Endothelial cell of umbilical vein (primary cell): ENCODE measurements around the gene GEMIN7. TPM values are rescaled to one million over a fixed set of nuclear protein-coding genes. Genes with fewer than 3 reads are reported as not detected.

Source experiments
- BruUV-seq: library from RNA; stranded (reverse); fragments of 400-500 nt; replicated peaks from 2 replicates; lab custom pipeline; 2021; lab: Mats Ljungman, UMichigan
- CTCF ChIA-PET: fragments of 300-600, 350-600 bp; sonication (Branson Sonifier 250); formaldehyde crosslinking; loops from one replicate; lab custom pipeline; 2021; ENCODE audit warnings: antibody characterized with exemption, inconsistent platforms; lab: Charles Lee
- POLR2A ChIA-PET: fragments of 300-600, 350-600 bp; sonication (Branson Sonifier 250); formaldehyde crosslinking; loops from one replicate; lab custom pipeline; 2021; ENCODE audit warnings: antibody characterized with exemption, inconsistent platforms; lab: Charles Lee
- DNase-seq: peaks from one replicate; pipeline ENCODE4 v3.0.0-alpha.2; 2011; ENCODE audit warnings: low read depth, low spot score
- FAIRE-seq: peaks from 2 replicates; lab custom pipeline; 2011; peaks lifted over from hg19 to GRCh38; lab: Jason Lieb, UNC
- H2AFZ ChIP-seq: 2 replicates; pipeline ENCODE4 v1.6.0; 2012; ENCODE audit warnings: low read depth, low read length, control low read depth, inconsistent platforms
- H3K27ac ChIP-seq: 2 replicates; pipeline ENCODE4 v1.5.1; 2011; ENCODE audit warnings: low read depth, mild to moderate bottlenecking, control low read depth, low read length, moderate library complexity; ENCODE audit not compliant: insufficient read depth
- H3K27me3 ChIP-seq, 2 experiments: 2 replicates each; pipeline versions ENCODE4 v1.6.0 to v1.6.1; 2011; ENCODE audit warnings: low read length in 2 of 2, mixed read lengths in 1 of 2; ENCODE audit not compliant: control insufficient read depth in 2 of 2, insufficient read depth in 2 of 2
- H3K36me3 ChIP-seq, 2 experiments: 2 replicates in 1 of 2; 3 replicates in 1 of 2; pipeline ENCODE4 v1.5.1; 2011; ENCODE audit warnings: low read length in 2 of 2, mild to moderate bottlenecking in 1 of 2, moderate library complexity in 1 of 2; ENCODE audit not compliant: control insufficient read depth in 2 of 2, insufficient read depth in 2 of 2; ENCODE audit errors: extremely low read depth in 1 of 2
- H3K4me1 ChIP-seq: 3 replicates; pipeline ENCODE4 v1.5.1; 2011; ENCODE audit warnings: mild to moderate bottlenecking, low read length; ENCODE audit not compliant: control insufficient read depth, insufficient read depth; ENCODE audit errors: extremely low read depth
- H3K4me2 ChIP-seq: 2 replicates; pipeline ENCODE4 v1.6.1; 2011; ENCODE audit warnings: low read length, control low read depth, mixed read lengths; ENCODE audit not compliant: insufficient read depth
- H3K4me3 ChIP-seq, 3 experiments: fragments of 200-600 bp in 1 of 3; sonication (generic), shearing (Covaris generic) in 1 of 3; replicated peaks in 1 of 3; 2 replicates each; pipeline ENCODE4 v1.5.1; 2011 to 2016; ENCODE audit warnings: control low read depth in 3 of 3, low read length in 3 of 3, mild to moderate bottlenecking in 2 of 3, inconsistent platforms in 1 of 3, low read depth in 1 of 3, moderate library complexity in 1 of 3; ENCODE audit not compliant: insufficient read depth in 1 of 3
- H3K79me2 ChIP-seq: 2 replicates; pipeline ENCODE4 v1.6.0; 2012; ENCODE audit warnings: low read length, inconsistent platforms; ENCODE audit not compliant: control insufficient read depth, insufficient read depth
- H3K9ac ChIP-seq: replicated peaks from 2 replicates; pipeline ENCODE3; 2011; ENCODE audit warnings: low read length, control low read depth; ENCODE audit not compliant: insufficient read depth; ENCODE audit errors: extremely low read depth
- H3K9me1 ChIP-seq: replicated peaks from 3 replicates; pipeline ENCODE4 v1.6.0; 2011; ENCODE audit warnings: mild to moderate bottlenecking, low read length; ENCODE audit not compliant: control insufficient read depth, insufficient read depth; ENCODE audit errors: extremely low read depth
- H3K9me3 ChIP-seq: replicated peaks from 2 replicates; pipeline ENCODE4 v1.5.1; 2012; ENCODE audit warnings: low read length, inconsistent platforms; ENCODE audit not compliant: control insufficient read depth, insufficient read depth
- H4K20me1 ChIP-seq: replicated peaks from 2 replicates; pipeline ENCODE3; 2011; ENCODE audit warnings: mild to moderate bottlenecking, low read length; ENCODE audit not compliant: control insufficient read depth, insufficient read depth; ENCODE audit errors: extremely low read depth
- EZH2 ChIP-seq: IDR thresholded peaks from 2 replicates; pipeline ENCODE4 v1.6.1; 2012; ENCODE audit warnings: borderline replicate concordance, low read depth, mild to moderate bottlenecking, moderate library complexity, low read length, inconsistent platforms; ENCODE audit not compliant: severe bottlenecking
- FOS ChIP-seq: IDR thresholded peaks from 2 replicates; pipeline ENCODE4 v1.6.1; 2011; ENCODE audit warnings: mild to moderate bottlenecking, low read length, moderate library complexity, borderline replicate concordance; ENCODE audit not compliant: insufficient read depth
- GATA2 ChIP-seq: IDR thresholded peaks from 2 replicates; pipeline ENCODE4 v1.7.0; 2011; ENCODE audit warnings: low read depth, mild to moderate bottlenecking, moderate library complexity, mixed read lengths, low read length; ENCODE audit not compliant: insufficient read length, insufficient read depth
- JUN ChIP-seq: IDR thresholded peaks from 2 replicates; pipeline ENCODE4 v1.6.1; 2011; ENCODE audit warnings: borderline replicate concordance, low read depth; ENCODE audit not compliant: insufficient read length, insufficient read depth
- MYC ChIP-seq: IDR thresholded peaks from one replicate; pipeline ENCODE4 v1.6.1; 2011; ENCODE audit warnings: mild to moderate bottlenecking, low read depth, low read length
- POLR2A ChIP-seq: IDR thresholded peaks from 2 replicates; pipeline ENCODE4 v1.6.1; 2012; ENCODE audit warnings: low read depth, mild to moderate bottlenecking, control low read depth, low read length
- POLR2AphosphoS5 ChIP-seq: IDR thresholded peaks from 2 replicates; pipeline ENCODE4 v1.6.1; 2012; ENCODE audit warnings: low read depth, mild to moderate bottlenecking, control low read depth, low read length, moderate library complexity; ENCODE audit not compliant: insufficient read depth
- dilution Hi-C: fragments of 300-500 bp; cut with MboI; formaldehyde crosslinking; loops from one replicate; pipeline ENCODE4 v1.15.0; 2019; ENCODE audit warnings: low sequenced_read_pairs; ENCODE audit not compliant: extremely low pct_ligation_motif_present
- intact Hi-C: fragments of 100-400 bp; cut with micrococcal nuclease; formaldehyde crosslinking; loops from one replicate; pipeline ENCODE4 v1.10.0; 2022
- polyA plus RNA-seq, 4 experiments: library from polyadenylated mRNA; depleted of rRNA in 3 of 4; stranded (reverse) in 3 of 4; unstranded in 1 of 4; fragments of >200 nt; gene quantifications; 2 replicates each; pipeline versions ENCODE4 v1.2.1 to v1.2.3, GENCODE V29; 2011 to 2012; ENCODE audit warnings: missing spikeins in 1 of 4
- total RNA-seq: library from RNA; stranded (reverse); gene quantifications from 2 replicates; pipeline ENCODE4 v1.2.3, GENCODE V29; 2021
- TF ChIP-seq, protein P1 (sequence below): IDR thresholded peaks from 2 replicates; pipeline ENCODE4 v1.6.1; 2011; ENCODE audit not compliant: insufficient read depth, insufficient read length
- TF ChIP-seq, protein P2 (sequence below), 2 donors: IDR thresholded peaks; 1 replicate in 1 of 2; 2 replicates in 1 of 2; pipeline ENCODE4 v1.5.1; 2011; ENCODE audit warnings: low read length in 2 of 2, mild to moderate bottlenecking in 2 of 2, moderate library complexity in 2 of 2, control low read depth in 1 of 2, inconsistent platforms in 1 of 2, low read depth in 1 of 2; ENCODE audit not compliant: insufficient read depth in 1 of 2; ENCODE audit errors: extremely low read depth in 1 of 2

Gene GEMIN7
- total and polyA plus RNA-seq, 2 donors (not counting 3 experiments of a cell fraction or from before 2014, with no cell fraction given), result 34.2 to 53.7 TPM

DNA sequence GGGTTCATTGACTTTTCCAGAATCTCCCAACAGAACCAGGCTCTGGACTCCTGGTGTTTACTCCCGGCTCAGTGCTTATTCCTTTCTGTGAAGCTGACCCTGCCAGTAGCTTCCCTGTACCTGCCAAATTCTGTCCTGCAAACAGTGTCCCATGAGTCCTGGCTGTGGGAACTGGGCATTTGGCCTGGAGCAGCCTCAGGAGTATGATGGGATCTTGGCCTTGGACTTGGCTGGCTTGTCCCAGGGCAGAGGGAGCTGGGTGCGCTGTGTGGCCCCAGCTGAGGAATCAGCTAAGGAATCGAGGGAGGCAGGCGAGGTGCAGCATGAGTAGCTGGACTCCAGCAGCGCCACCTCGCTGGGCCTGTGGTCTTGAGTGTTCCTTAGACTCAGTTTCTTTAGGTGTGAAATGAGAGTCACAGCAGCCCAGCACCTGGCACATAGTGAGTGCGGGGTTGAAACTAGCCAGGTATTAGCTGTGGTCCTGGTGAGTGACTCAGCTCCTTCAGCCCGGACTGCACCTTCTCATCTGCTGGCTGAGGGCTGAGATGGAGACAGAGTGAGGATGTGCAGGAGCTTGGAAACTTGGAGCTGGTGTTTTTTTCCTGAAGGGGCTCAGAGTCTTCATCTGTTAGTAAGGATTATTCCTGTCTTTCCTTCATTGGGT is 29.9 kb upstream of the GEMIN7 start:
- no peak overlapping the region for H3K9ac ChIP-seq
- dilution Hi-C loops (no loop called here), intact Hi-C loops (no loop called here)
- peaks cover 8 to 23% of the 10 kb centered on the region in 2 experiments for H3K36me3 ChIP-seq
- TF ChIP-seq MYC, result no peak
- TF ChIP-seq FOS, result no peak
- TF ChIP-seq, protein P1, sequence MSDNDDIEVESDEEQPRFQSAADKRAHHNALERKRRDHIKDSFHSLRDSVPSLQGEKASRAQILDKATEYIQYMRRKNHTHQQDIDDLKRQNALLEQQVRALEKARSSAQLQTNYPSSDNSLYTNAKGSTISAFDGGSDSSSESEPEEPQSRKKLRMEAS, result no peak
- TF ChIP-seq POLR2AphosphoS5, result no peak
- no peak for TF ChIP-seq POLR2A
- TF ChIP-seq, protein P2, sequence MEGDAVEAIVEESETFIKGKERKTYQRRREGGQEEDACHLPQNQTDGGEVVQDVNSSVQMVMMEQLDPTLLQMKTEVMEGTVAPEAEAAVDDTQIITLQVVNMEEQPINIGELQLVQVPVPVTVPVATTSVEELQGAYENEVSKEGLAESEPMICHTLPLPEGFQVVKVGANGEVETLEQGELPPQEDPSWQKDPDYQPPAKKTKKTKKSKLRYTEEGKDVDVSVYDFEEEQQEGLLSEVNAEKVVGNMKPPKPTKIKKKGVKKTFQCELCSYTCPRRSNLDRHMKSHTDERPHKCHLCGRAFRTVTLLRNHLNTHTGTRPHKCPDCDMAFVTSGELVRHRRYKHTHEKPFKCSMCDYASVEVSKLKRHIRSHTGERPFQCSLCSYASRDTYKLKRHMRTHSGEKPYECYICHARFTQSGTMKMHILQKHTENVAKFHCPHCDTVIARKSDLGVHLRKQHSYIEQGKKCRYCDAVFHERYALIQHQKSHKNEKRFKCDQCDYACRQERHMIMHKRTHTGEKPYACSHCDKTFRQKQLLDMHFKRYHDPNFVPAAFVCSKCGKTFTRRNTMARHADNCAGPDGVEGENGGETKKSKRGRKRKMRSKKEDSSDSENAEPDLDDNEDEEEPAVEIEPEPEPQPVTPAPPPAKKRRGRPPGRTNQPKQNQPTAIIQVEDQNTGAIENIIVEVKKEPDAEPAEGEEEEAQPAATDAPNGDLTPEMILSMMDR (IDR thresholded peaks at IDR 0.05; ENCODE audit: extremely low read depth in 1 of 2, insufficient read depth in 1 of 2, low read depth in 1 of 2, low read length in 2 of 2), result no peak
- TF ChIP-seq GATA2, result no peak
- TF ChIP-seq JUN, result no peak
- no peak for TF ChIP-seq EZH2
- H3K4me3 ChIP-seq, result no peak overlapping the region
- H3K79me2 ChIP-seq, result peaks cover 57% of the 10 kb centered on the region
- H4K20me1 ChIP-seq, result no peaks in the 10 kb centered on the region
- H2AFZ ChIP-seq, result no peak overlapping the region
- ChIA-PET CTCF (interaction anchor here (1.5 kb wide), 1 partner anchor 10 kb away, joined by 11 read pairs; no protein-coding TSS in a partner anchor), POLR2A (no interaction called here)
- no peaks in the 10 kb centered on the region for H3K9me3 ChIP-seq
- H3K9me1 ChIP-seq, result no peaks in the 10 kb centered on the region
- H3K4me1 ChIP-seq, result no peaks in the 10 kb centered on the region
- BruUV-seq, result no TSS peak
- no peak overlapping the region for H3K27ac ChIP-seq
- FAIRE-seq, result no peak
- H3K4me2 ChIP-seq, result no peak overlapping the region
- no peaks in the 10 kb centered on the region for H3K27me3 ChIP-seq
- DNase-seq, result no peak
